Measurements from ENCODE around the gene CCDC182. TPM values are rescaled to one million over a fixed set of nuclear protein-coding genes. Genes with fewer than 3 reads are reported as not detected.
A peak's percentile ranks its signal among the peaks of the same experiment; 100 is the strongest.

The CCDC182 gene
- total and polyA plus RNA-seq, 7 donors, result not detected

- DNase-seq, result no peak
- H3K9me3 ChIP-seq, result no peaks in the 10 kb centered on the region
- no peak overlapping the region for H3K4me3 ChIP-seq
- TF ChIP-seq CTCF (IDR thresholded peaks at IDR 0.05) (no peak), EP300 (IDR thresholded peaks at IDR 0.05) (no peak), POLR2AphosphoS5 (IDR thresholded peaks at IDR 0.05) (no peak), POLR2A (IDR thresholded peaks at IDR 0.05) (no peak)
- 62 to 74% methylated on average over 15 of the region's 15 CpGs for WGBS, 2 donors
- intact Hi-C loops (cut with DNase I), result no loop called here
- H3K27ac ChIP-seq, result no peak overlapping the region
- peaks cover 4 to 28% (median 11%) of the 10 kb centered on the region in 3 donors for H3K27me3 ChIP-seq
- H3K4me1 ChIP-seq, result peaks cover 0 to 19% (median 13%) of the 10 kb centered on the region in 4 donors
- H3K36me3 ChIP-seq, result no peaks in the 10 kb centered on the region
Measured at GRCh38 chr17:57784226-57784895, 39.3 kb upstream of the CCDC182 start.

- Histone ChIP-seq H3K4me3 (no peak overlapping the region), H3K36me3 (no peaks in the 10 kb centered on the region), H3K4me1 (peaks cover 0 to 19% (median 13%) of the 10 kb centered on the region in 4 donors), H3K27ac (no peak overlapping the region), H3K9me3 (no peaks in the 10 kb centered on the region), H3K27me3 (peaks cover 4 to 23% (median 11%) of the 10 kb centered on the region in 3 donors)
- intact Hi-C loops (cut with DNase I), result no loop called here
- WGBS, 2 donors, result 9 to 10% methylated on average over 25 of the region's 25 CpGs
- TF ChIP-seq CTCF (IDR thresholded peaks at IDR 0.05), result peak; percentile 26 to 67 (median 36)
- TF ChIP-seq POLR2AphosphoS5 (IDR thresholded peaks at IDR 0.05), result no peak
- peak; percentile 71 for DNase-seq
Measured at GRCh38 chr17:57783338-57783742, 38.2 kb upstream of the CCDC182 start.

- WGBS, 2 donors, result 44 to 59% methylated on average over 20 of the region's 20 CpGs
- Histone ChIP-seq H3K36me3 (no peaks in the 10 kb centered on the region), H3K4me3 (no peak overlapping the region), H3K27me3 (peaks cover 4 to 20% (median 11%) of the 10 kb centered on the region in 3 donors), H3K27ac (no peak overlapping the region), H3K4me1 (peaks cover 0 to 19% (median 13%) of the 10 kb centered on the region in 4 donors), H3K9me3 (no peaks in the 10 kb centered on the region)
- DNase-seq, result no peak
- TF ChIP-seq CTCF (IDR thresholded peaks at IDR 0.05) (no peak), EP300 (IDR thresholded peaks at IDR 0.05) (no peak)
- intact Hi-C loops (cut with DNase I), result no loop called here
Measured at GRCh38 chr17:57782647-57783337, 37.7 kb upstream of the CCDC182 start.

- peaks cover 0 to 19% (median 13%) of the 10 kb centered on the region in 4 donors for H3K4me1 ChIP-seq
- TF ChIP-seq EP300 (IDR thresholded peaks at IDR 0.05), result no peak
- no peak for TF ChIP-seq POLR2AphosphoS5 (IDR thresholded peaks at IDR 0.05)
- TF ChIP-seq CTCF (IDR thresholded peaks at IDR 0.05), result no peak
- no peak for TF ChIP-seq POLR2A (IDR thresholded peaks at IDR 0.05)
- no peaks in the 10 kb centered on the region for H3K36me3 ChIP-seq
- intact Hi-C loops (cut with DNase I), result no loop called here
- no peak overlapping the region for H3K4me3 ChIP-seq
- H3K27me3 ChIP-seq, result peaks cover 4 to 20% (median 11%) of the 10 kb centered on the region in 3 donors
- WGBS, 2 donors, result 36 to 59% methylated on average over 6 of the region's 6 CpGs
- no peak for DNase-seq
- no peaks in the 10 kb centered on the region for H3K9me3 ChIP-seq
- H3K27ac ChIP-seq, result no peak overlapping the region
Measured at GRCh38 chr17:57782062-57782490, 37.0 kb upstream of the CCDC182 start.

All from sigmoid colon (tissue), 7 donors.